Measurements from ENCODE around the gene MED13. TPM values are rescaled to one million over a fixed set of nuclear protein-coding genes. Genes with fewer than 3 reads are reported as not detected.

Gene MED13
- total RNA-seq, 1 donor from 2014 or later = 69.7 TPM

DNA sequence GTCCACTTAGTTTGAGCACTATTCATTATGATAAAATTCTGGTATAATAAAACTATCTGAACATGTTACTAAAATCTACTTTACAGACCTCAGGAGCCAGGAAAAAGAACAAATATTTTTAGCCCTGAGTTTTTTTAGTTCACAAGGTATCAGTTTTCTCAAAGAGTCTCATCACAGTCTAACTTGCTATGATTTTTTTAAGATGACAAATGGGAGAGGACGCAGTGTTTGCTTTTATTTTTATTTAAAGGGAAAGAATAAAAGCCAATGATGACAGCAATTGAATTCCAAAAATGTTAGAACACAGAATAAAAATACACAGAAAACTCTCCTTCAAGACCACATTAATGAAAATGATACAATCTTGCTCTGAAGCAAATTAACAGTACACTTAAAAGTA is 7.4 kb downstream of the MED13 start:
- H3K27ac Mint-ChIP-seq (ENCODE audit: unreplicated experiment) = peak overlapping the region; percentile 77
- H3K4me3 Mint-ChIP-seq (ENCODE audit: unreplicated experiment) = no peak overlapping the region
- H3K9me3 Mint-ChIP-seq (ENCODE audit: unreplicated experiment) = no peaks in the 10 kb centered on the region
- H3K4me1 Mint-ChIP-seq (ENCODE audit: unreplicated experiment) = peaks cover 48% of the 10 kb centered on the region
- TF ChIP-seq CTCF (IDR thresholded peaks at IDR 0.05) = no peak
- no peak for DNase-seq (ENCODE audit: extremely low spot score, unreplicated experiment)
- no peaks in the 10 kb centered on the region for H3K27me3 Mint-ChIP-seq (ENCODE audit: unreplicated experiment)
- peaks cover 25% of the 10 kb centered on the region for H3K36me3 Mint-ChIP-seq (ENCODE audit: unreplicated experiment)

DNA sequence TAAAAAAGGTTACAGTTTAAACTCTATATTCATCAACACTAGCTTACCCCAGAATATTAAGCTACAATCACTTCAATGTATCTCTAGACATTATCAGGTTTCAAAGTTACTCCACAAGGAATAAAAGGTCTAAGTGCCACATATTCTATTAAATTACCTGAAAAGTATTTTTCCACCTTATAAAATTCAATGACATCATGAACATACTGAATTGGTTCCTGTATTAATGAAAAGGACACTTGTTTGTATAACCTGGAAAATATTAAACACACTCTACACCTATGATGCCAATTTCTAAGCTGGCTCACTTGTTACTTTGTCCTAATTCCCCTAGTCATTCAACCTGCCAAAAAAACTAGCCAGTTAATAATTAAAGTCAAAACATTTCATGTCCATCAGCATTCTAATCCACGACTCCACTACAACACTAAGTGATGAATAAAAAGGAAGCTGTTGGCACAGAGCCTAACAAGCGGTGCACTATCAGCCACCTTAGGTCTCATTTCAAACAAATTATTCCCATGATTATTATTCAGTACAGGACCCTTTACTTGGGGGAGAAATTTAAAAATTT is 12.2 kb downstream of the MED13 start:
- no peak for TF ChIP-seq CTCF (IDR thresholded peaks at IDR 0.05)
- peaks cover 18% of the 10 kb centered on the region for H3K4me1 Mint-ChIP-seq (ENCODE audit: unreplicated experiment)
- H3K9me3 Mint-ChIP-seq (ENCODE audit: unreplicated experiment) = no peaks in the 10 kb centered on the region
- H3K36me3 Mint-ChIP-seq (ENCODE audit: unreplicated experiment) = peaks cover 31% of the 10 kb centered on the region
- no peak for DNase-seq (ENCODE audit: extremely low spot score, unreplicated experiment)
- H3K27me3 Mint-ChIP-seq (ENCODE audit: unreplicated experiment) = no peaks in the 10 kb centered on the region
- no peak overlapping the region for H3K27ac Mint-ChIP-seq (ENCODE audit: unreplicated experiment)
- H3K4me3 Mint-ChIP-seq (ENCODE audit: unreplicated experiment) = no peak overlapping the region

- no peaks in the 10 kb centered on the region for H3K27me3 Mint-ChIP-seq (ENCODE audit: unreplicated experiment)
- no peak overlapping the region for H3K4me3 Mint-ChIP-seq (ENCODE audit: unreplicated experiment)
- H3K36me3 Mint-ChIP-seq (ENCODE audit: unreplicated experiment) = peaks cover 33% of the 10 kb centered on the region
- DNase-seq (ENCODE audit: extremely low spot score, unreplicated experiment) = no peak
- no peak overlapping the region for H3K27ac Mint-ChIP-seq (ENCODE audit: unreplicated experiment)
- no peaks in the 10 kb centered on the region for H3K9me3 Mint-ChIP-seq (ENCODE audit: unreplicated experiment)
- peaks cover 7% of the 10 kb centered on the region for H3K4me1 Mint-ChIP-seq (ENCODE audit: unreplicated experiment)
- no peak for TF ChIP-seq CTCF (IDR thresholded peaks at IDR 0.05)
Measured at GRCh38 chr17:62051053-62051452, 14.0 kb downstream of the MED13 start.

GRCh38 chr17:62049299-62049698 is 15.8 kb downstream of the MED13 start:
- H3K27me3 Mint-ChIP-seq (ENCODE audit: unreplicated experiment) = no peaks in the 10 kb centered on the region
- peaks cover 37% of the 10 kb centered on the region for H3K36me3 Mint-ChIP-seq (ENCODE audit: unreplicated experiment)
- peaks cover 8% of the 10 kb centered on the region for H3K4me1 Mint-ChIP-seq (ENCODE audit: unreplicated experiment)
- TF ChIP-seq CTCF (IDR thresholded peaks at IDR 0.05) = no peak
- no peaks in the 10 kb centered on the region for H3K9me3 Mint-ChIP-seq (ENCODE audit: unreplicated experiment)
- no peak overlapping the region for H3K4me3 Mint-ChIP-seq (ENCODE audit: unreplicated experiment)
- no peak for DNase-seq (ENCODE audit: extremely low spot score, unreplicated experiment)
- H3K27ac Mint-ChIP-seq (ENCODE audit: unreplicated experiment) = no peak overlapping the region

DNA sequence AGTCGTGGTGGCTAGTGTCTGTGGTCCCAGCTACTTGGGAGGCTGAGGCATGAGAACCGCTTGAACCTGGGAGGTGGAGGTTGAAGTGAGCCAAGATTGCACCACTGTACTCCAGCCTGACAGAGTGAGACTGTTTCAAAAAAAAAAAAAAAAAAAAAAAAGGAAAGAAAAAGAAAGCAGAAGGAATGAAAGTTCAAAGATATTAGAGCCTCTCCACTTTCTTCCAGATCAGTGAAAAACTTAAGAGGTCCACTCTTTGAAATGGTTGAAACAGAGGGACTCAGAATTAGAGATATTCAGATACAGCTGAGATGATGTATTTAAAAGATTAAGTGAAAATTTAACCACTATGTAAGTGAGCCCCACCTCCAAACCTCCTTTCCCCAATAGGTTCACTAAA is 16.8 kb downstream of the MED13 start:
- H3K36me3 Mint-ChIP-seq (ENCODE audit: unreplicated experiment) = peaks cover 37% of the 10 kb centered on the region
- no peaks in the 10 kb centered on the region for H3K27me3 Mint-ChIP-seq (ENCODE audit: unreplicated experiment)
- no peak for DNase-seq (ENCODE audit: extremely low spot score, unreplicated experiment)
- no peak for TF ChIP-seq CTCF (IDR thresholded peaks at IDR 0.05)
- no peaks in the 10 kb centered on the region for H3K9me3 Mint-ChIP-seq (ENCODE audit: unreplicated experiment)
- H3K27ac Mint-ChIP-seq (ENCODE audit: unreplicated experiment) = no peak overlapping the region
- H3K4me3 Mint-ChIP-seq (ENCODE audit: unreplicated experiment) = no peak overlapping the region
- peaks cover 6% of the 10 kb centered on the region for H3K4me1 Mint-ChIP-seq (ENCODE audit: unreplicated experiment)

Data from osteocyte (in vitro differentiated cells).